PC-9 (cell line): Measurements from ENCODE around the gene OXSR1. TPM values are rescaled to one million over a fixed set of nuclear protein-coding genes. Genes with fewer than 3 reads are reported as not detected.

Experiments
- BruUV-seq: library from RNA; stranded (reverse); fragments of 400-500 nt; replicated peaks from 2 replicates; lab custom pipeline; 2021; lab: Mats Ljungman, UMichigan
- CTCF ChIA-PET: fragments of 300-600 bp; sonication (Branson Sonifier 250); formaldehyde crosslinking; loops from one replicate; lab custom pipeline; 2022; ENCODE audit warnings: antibody characterized with exemption; lab: Charles Lee
- POLR2A ChIA-PET: fragments of 300-600 bp; sonication (Branson Sonifier 250); formaldehyde crosslinking; loops from one replicate; lab custom pipeline; 2022; ENCODE audit warnings: antibody characterized with exemption; ENCODE audit not compliant: unreplicated experiment; lab: Charles Lee
- DNase-seq, 2 experiments: peaks; one replicate each; pipeline versions ENCODE4 v3.0.0 to v3.0.0-alpha.2; 2015 to 2022; ENCODE audit warnings: mixed read lengths in 1 of 2
- H2AFZ ChIP-seq: fragments of 200-600 bp; sonication (generic); 2 replicates; pipeline ENCODE4 v1.8.1; 2017; ENCODE audit warnings: antibody characterized with exemption
- H3F3A ChIP-seq: fragments of 200-600 bp; sonication (generic); 2 replicates; pipeline ENCODE4 v1.8.1; 2017; ENCODE audit warnings: antibody characterized with exemption, mild to moderate bottlenecking, low read depth; ENCODE audit not compliant: insufficient read depth
- H3K27ac ChIP-seq: fragments of 200-600 bp; sonication (generic); 2 replicates; pipeline ENCODE4 v1.6.1; 2016; ENCODE audit warnings: mixed run types
- H3K27me3 ChIP-seq: fragments of 200-600 bp; sonication (generic); 2 replicates; pipeline ENCODE4 v1.6.1; 2016; ENCODE audit warnings: low read depth, mixed run types; ENCODE audit not compliant: insufficient read depth
- H3K36me3 ChIP-seq: fragments of 200-600 bp; sonication (generic); 2 replicates; pipeline ENCODE4 v1.6.1; 2016; ENCODE audit warnings: low read depth, mixed run types
- H3K4me1 ChIP-seq: fragments of 200-600 bp; sonication (generic); replicated peaks from 2 replicates; pipeline ENCODE4 v1.6.1; 2016; ENCODE audit warnings: mixed run types; ENCODE audit not compliant: insufficient read depth
- H3K4me2 ChIP-seq: fragments of 200-600 bp; sonication (generic); 2 replicates; pipeline ENCODE4 v1.6.1; 2017; ENCODE audit warnings: mixed run types
- H3K4me3 ChIP-seq: fragments of 200-600 bp; sonication (generic); 2 replicates; pipeline ENCODE4 v1.6.1; 2016; ENCODE audit warnings: mixed run types
- H3K79me2 ChIP-seq: fragments of 200-600 bp; sonication (generic); 2 replicates; pipeline ENCODE4 v1.6.1; 2017; ENCODE audit warnings: low read depth, mixed run types
- H3K9me2 ChIP-seq: fragments of 200-600 bp; sonication (generic); 2 replicates; pipeline ENCODE4 v1.8.1; 2017; ENCODE audit warnings: mild to moderate bottlenecking; ENCODE audit not compliant: insufficient read depth
- H3K9me3 ChIP-seq: fragments of 200-600 bp; sonication (generic); 2 replicates; pipeline ENCODE4 v1.8.1; 2016; ENCODE audit warnings: low read depth; ENCODE audit not compliant: insufficient read depth
- H4K20me1 ChIP-seq: fragments of 200-600 bp; sonication (generic); 2 replicates; pipeline ENCODE4 v1.8.1; 2017; ENCODE audit not compliant: insufficient read depth
- CTCF ChIP-seq: fragments of 200-600 bp; sonication (generic); conservative IDR thresholded peaks from 2 replicates; pipeline ENCODE4 v1.6.1; 2017; ENCODE audit warnings: mixed run types, antibody characterized with exemption, mild to moderate bottlenecking, moderate library complexity
- EZH2 ChIP-seq: fragments of 200-600 bp; sonication (generic); IDR thresholded peaks from 2 replicates; pipeline ENCODE4 v1.8.0; 2017; ENCODE audit warnings: antibody characterized with exemption, low read depth
- intact Hi-C: fragments of 100-400 bp; cut with micrococcal nuclease; formaldehyde crosslinking; loops from one replicate; pipeline ENCODE4 v1.10.0; 2022; ENCODE audit not compliant: unreplicated experiment
- total RNA-seq: library from RNA; stranded (reverse); gene quantifications from 2 replicates; pipeline ENCODE4 v1.2.3, GENCODE V29; 2021

Gene OXSR1
- total RNA-seq, 1 experiment from 2014 or later, result 54.3 TPM

DNA sequence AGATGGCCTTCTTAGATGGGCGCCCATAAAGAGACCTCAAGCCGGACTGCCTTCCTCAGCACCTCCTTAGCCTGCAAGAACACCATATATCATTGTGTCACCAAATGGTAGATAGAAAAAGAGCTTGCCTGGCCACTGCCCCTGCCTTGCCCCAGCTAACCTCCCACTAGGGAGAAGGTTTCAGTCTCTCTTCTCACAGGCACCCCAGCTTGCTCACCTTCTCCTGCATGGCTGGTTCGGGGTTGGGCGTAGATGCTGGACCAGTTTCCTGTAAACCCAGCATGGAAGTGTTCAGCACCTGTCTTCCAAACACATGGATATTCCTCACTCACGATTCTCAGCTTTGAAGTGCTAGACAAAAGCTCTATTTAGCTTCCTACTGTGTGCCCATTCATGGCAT is 113.5 kb downstream of the OXSR1 start:
- no peaks in the 10 kb centered on the region for H3K36me3 ChIP-seq
- CTCF ChIA-PET, result interaction anchor here (0.7 kb wide), 1 partner anchor 320 kb away, joined by 12 read pairs; no protein-coding TSS in a partner anchor
- no peaks in the 10 kb centered on the region for H3K9me2 ChIP-seq
- H3K27ac ChIP-seq, result no peak overlapping the region
- H3K4me2 ChIP-seq, result no peak overlapping the region
- H3K27me3 ChIP-seq, result no peaks in the 10 kb centered on the region
- no peak for DNase-seq
- H3K4me1 ChIP-seq, result no peaks in the 10 kb centered on the region
- no peaks in the 10 kb centered on the region for H3F3A ChIP-seq
- no peak overlapping the region for H2AFZ ChIP-seq
- H3K4me3 ChIP-seq, result no peak overlapping the region
- BruUV-seq, result no TSS peak
- H3K9me3 ChIP-seq, result no peaks in the 10 kb centered on the region
- no peaks in the 10 kb centered on the region for H3K79me2 ChIP-seq
- POLR2A ChIA-PET, result no interaction called here
- no peaks in the 10 kb centered on the region for H4K20me1 ChIP-seq
- intact Hi-C loops, result no loop called here
- TF ChIP-seq EZH2 (no peak), CTCF (no peak)

- Histone ChIP-seq H3F3A (no peaks in the 10 kb centered on the region), H3K4me2 (no peak within 1 kb of the TSS), H3K27ac (no peak within 1 kb of the TSS), H3K4me1 (no peaks in the 10 kb centered on the region), H3K36me3 (no peaks in the 10 kb centered on the region), H2AFZ (no peak within 1 kb of the TSS), H3K9me2 (no peaks in the 10 kb centered on the region), H3K79me2 (no peaks in the 10 kb centered on the region), H3K27me3 (no peaks in the 10 kb centered on the region), H4K20me1 (no peaks in the 10 kb centered on the region), H3K4me3 (no peak within 1 kb of the TSS), H3K9me3 (no peaks in the 10 kb centered on the region)
- no peak for DNase-seq
- ChIA-PET CTCF (no interaction called here), POLR2A (no interaction called here)
- BruUV-seq, result no TSS peak
- intact Hi-C loops, result no loop called here
- TF ChIP-seq CTCF (no peak), EZH2 (no peak)
Observed at GRCh38 chr3:38281895-38282686, 116.8 kb downstream of the OXSR1 start, which contains the start of gene SLC22A14. SLC22A14 (plus strand) TSS chr3:38282294; CDS start chr3:38306027, 23,733 bp downstream.

GRCh38 chr3:38283810-38284755 is 118.7 kb downstream of the OXSR1 start:
- intact Hi-C loops, result no loop called here
- no peaks in the 10 kb centered on the region for H3K79me2 ChIP-seq
- H2AFZ ChIP-seq, result no peak overlapping the region

More at GRCh38 chr3:38283810-38284755, 118.7 kb downstream of the OXSR1 start:
- Histone ChIP-seq H3K4me3 (no peak overlapping the region), H3K27ac (no peak overlapping the region), H3K9me2 (no peaks in the 10 kb centered on the region), H3K27me3 (no peaks in the 10 kb centered on the region), H3F3A (no peaks in the 10 kb centered on the region), H3K4me2 (no peak overlapping the region), H3K4me1 (no peaks in the 10 kb centered on the region), H3K36me3 (no peaks in the 10 kb centered on the region; the same call in 1 of the 2 replicates), H4K20me1 (no peaks in the 10 kb centered on the region), H3K9me3 (no peaks in the 10 kb centered on the region)
- TF ChIP-seq CTCF, result no peak
- TF ChIP-seq EZH2, result no peak
- CTCF ChIA-PET, result no interaction called here
- no peak for DNase-seq
- POLR2A ChIA-PET, result no interaction called here
- no TSS peak for BruUV-seq
